GM12865 (cell line): ENCODE measurements around the gene RSRC1.

Experiments used
- DNase-seq: peaks from one replicate; pipeline ENCODE4 v3.0.0; 2010; ENCODE audit warnings: low read depth
- H3K4me3 ChIP-seq: 2 replicates; pipeline ENCODE4 v1.5.1; 2011; ENCODE audit warnings: mild to moderate bottlenecking, low read depth, low read length, control low read depth
- CTCF ChIP-seq: IDR thresholded peaks from 2 replicates; pipeline ENCODE4 v1.5.1; 2011; ENCODE audit warnings: low read length, control low read depth, low read depth, inconsistent platforms; ENCODE audit not compliant: insufficient read depth; ENCODE audit errors: missing control alignments

The RSRC1 gene

GRCh38 chr3:158470944-158471638 lies 361.2 kb downstream of the RSRC1 start:
- DNase-seq = no peak
- TF ChIP-seq CTCF = no peak
- H3K4me3 ChIP-seq = no peak overlapping the region

- no peak overlapping the region for H3K4me3 ChIP-seq
- no peak for TF ChIP-seq CTCF
- DNase-seq = no peak
These were observed 361.9 kb downstream of the RSRC1 start for GRCh38 chr3:158471639-158472294.

- no peak overlapping the region for H3K4me3 ChIP-seq
- DNase-seq = no peak
- TF ChIP-seq CTCF = no peak
These were observed 369.2 kb downstream of the RSRC1 start for GRCh38 chr3:158479051-158479450.

GRCh38 chr3:158483701-158484235 lies 373.9 kb downstream of the RSRC1 start:
- no peak for TF ChIP-seq CTCF
- no peak overlapping the region for H3K4me3 ChIP-seq
- no peak for DNase-seq

- no peak for DNase-seq
- H3K4me3 ChIP-seq = no peak overlapping the region
- TF ChIP-seq CTCF = no peak
These were observed 376.3 kb downstream of the RSRC1 start for GRCh38 chr3:158486200-158486599.

GRCh38 chr3:158488670-158489069 lies 378.8 kb downstream of the RSRC1 start:
- H3K4me3 ChIP-seq = no peak overlapping the region
- DNase-seq = no peak
- no peak for TF ChIP-seq CTCF

GRCh38 chr3:158489181-158489580 lies 379.3 kb downstream of the RSRC1 start:
- no peak overlapping the region for H3K4me3 ChIP-seq
- DNase-seq = no peak
- no peak for TF ChIP-seq CTCF
